DMS79 treated with DMSO at 0.1 percent for 48 hours (cell line): ENCODE results near the gene ZNF606.

Source experiments
- DNase-seq: peaks from one replicate; lab custom pipeline; 2025; lab: John Stamatoyannopoulos, UW

The ZNF606 gene

GRCh38 chr19:57927587-57927986 is 75.0 kb downstream of the ZNF606 start:
- DNase-seq: no peak
